PC-3 (cell line): ENCODE measurements around the gene BMP2K. TPM values are rescaled to one million over a fixed set of nuclear protein-coding genes. Genes with fewer than 3 reads are reported as not detected.
"Not testable (repeated sequence)": the region's sequence is repeated elsewhere in the genome, so short reads cannot be mapped to it uniquely, and the experiment has no call there.

Source experiments
- ATAC-seq: fragments of 200-7000 bp; cut with Tn5 transposase; 2 replicates; pipeline ENCODE4 v1.9.1; 2020; ENCODE audit warnings: mild to moderate bottlenecking, moderate library complexity
- BruUV-seq: library from RNA; stranded (reverse); fragments of 400-500 nt; replicated peaks from 2 replicates; lab custom pipeline; 2021; lab: Mats Ljungman, UMichigan
- CTCF ChIA-PET: fragments of 300-600 bp; sonication (Branson Sonifier 250); formaldehyde crosslinking; loops from one replicate; lab custom pipeline; 2022; ENCODE audit warnings: antibody characterized with exemption; lab: Charles Lee
- POLR2A ChIA-PET: fragments of 300-600 bp; sonication (Branson Sonifier 250); formaldehyde crosslinking; loops from one replicate; lab custom pipeline; 2022; ENCODE audit warnings: antibody characterized with exemption; ENCODE audit not compliant: unreplicated experiment; lab: Charles Lee
- DNase-seq: peaks from one replicate; pipeline ENCODE4 v3.0.0-alpha.2; 2015
- H2AFZ ChIP-seq: fragments of 300-600 bp; sonication (generic); 2 replicates; pipeline ENCODE4 v1.6.0; 2016; ENCODE audit warnings: antibody characterized with exemption, low read length
- H3F3A ChIP-seq: fragments of 300-600 bp; sonication (generic); one replicate; pipeline ENCODE4 v1.6.0; 2017; ENCODE audit warnings: antibody characterized with exemption, low read length, control low read depth, mild to moderate bottlenecking; ENCODE audit not compliant: unreplicated experiment
- H3K27ac ChIP-seq: fragments of 300-600 bp; sonication (generic); 2 replicates; pipeline ENCODE4 v1.5.1; 2016; ENCODE audit warnings: mild to moderate bottlenecking, low read length
- H3K27me3 ChIP-seq: fragments of 300-600 bp; sonication (generic); 2 replicates; pipeline ENCODE4 v1.6.1; 2016; ENCODE audit warnings: low read length, mixed read lengths
- H3K36me3 ChIP-seq: fragments of 300-600 bp; sonication (generic); 2 replicates; pipeline ENCODE4 v1.6.1; 2016; ENCODE audit warnings: low read depth, mixed run types, low read length, mixed read lengths
- H3K4me1 ChIP-seq: fragments of 300-600 bp; sonication (generic); 2 replicates; pipeline ENCODE4 v1.5.1; 2016; ENCODE audit warnings: low read length; ENCODE audit not compliant: insufficient read depth
- H3K4me2 ChIP-seq: fragments of 300-600 bp; sonication (generic); 2 replicates; pipeline ENCODE4 v1.6.0; 2016; ENCODE audit warnings: low read length
- H3K4me3 ChIP-seq: fragments of 300-600 bp; sonication (generic); 2 replicates; pipeline ENCODE4 v1.5.1; 2016; ENCODE audit warnings: mild to moderate bottlenecking, low read length, mixed read lengths
- H3K79me2 ChIP-seq: fragments of 300-600 bp; sonication (generic); 2 replicates; pipeline ENCODE4 v1.6.1; 2017; ENCODE audit warnings: low read length, mixed read lengths
- H3K9ac ChIP-seq: fragments of 300-600 bp; sonication (generic); 2 replicates; pipeline ENCODE4 v1.6.0; 2016; ENCODE audit warnings: mild to moderate bottlenecking, low read length
- H3K9me2 ChIP-seq: fragments of 300-600 bp; sonication (generic); replicated peaks from 2 replicates; pipeline ENCODE4 v1.6.1; 2016; ENCODE audit warnings: mixed run types, low read length, mixed read lengths
- H3K9me3 ChIP-seq: fragments of 300-600 bp; sonication (generic); 2 replicates; pipeline ENCODE4 v1.6.1; 2016; ENCODE audit warnings: low read length, mixed read lengths
- H4K20me1 ChIP-seq: fragments of 300-600 bp; sonication (generic); 2 replicates; pipeline ENCODE4 v1.6.1; 2016; ENCODE audit warnings: low read length, mixed read lengths
- EZH2 ChIP-seq: fragments of 300-600 bp; sonication (generic); IDR thresholded peaks from one replicate; pipeline ENCODE4 v1.6.1; 2017; ENCODE audit warnings: antibody characterized with exemption, mild to moderate bottlenecking, low read length; ENCODE audit not compliant: unreplicated experiment
- EZH2phosphoT487 ChIP-seq: fragments of 300-600 bp; sonication (generic); IDR thresholded peaks from 2 replicates; pipeline ENCODE4 v1.6.1; 2018; ENCODE audit warnings: mild to moderate bottlenecking, antibody characterized with exemption, low read length, borderline replicate concordance
- intact Hi-C: fragments of 100-400 bp; cut with micrococcal nuclease; formaldehyde crosslinking; loops from 2 replicates; pipeline ENCODE4 v1.9.0; 2023
- total RNA-seq: library from RNA; depleted of rRNA; stranded (reverse); fragments of >200 nt; gene quantifications from 2 replicates; pipeline ENCODE4 v1.2.3, GENCODE V29; 2014
- TF ChIP-seq, protein P1 (sequence below): fragments of 300-600 bp; sonication (generic); conservative IDR thresholded peaks from 2 replicates; pipeline ENCODE4 v1.5.1; 2017; ENCODE audit warnings: antibody characterized with exemption, low read depth, mild to moderate bottlenecking, low read length

The BMP2K gene
- total RNA-seq, 1 experiment from 2014 or later = 24.5 TPM

DNA sequence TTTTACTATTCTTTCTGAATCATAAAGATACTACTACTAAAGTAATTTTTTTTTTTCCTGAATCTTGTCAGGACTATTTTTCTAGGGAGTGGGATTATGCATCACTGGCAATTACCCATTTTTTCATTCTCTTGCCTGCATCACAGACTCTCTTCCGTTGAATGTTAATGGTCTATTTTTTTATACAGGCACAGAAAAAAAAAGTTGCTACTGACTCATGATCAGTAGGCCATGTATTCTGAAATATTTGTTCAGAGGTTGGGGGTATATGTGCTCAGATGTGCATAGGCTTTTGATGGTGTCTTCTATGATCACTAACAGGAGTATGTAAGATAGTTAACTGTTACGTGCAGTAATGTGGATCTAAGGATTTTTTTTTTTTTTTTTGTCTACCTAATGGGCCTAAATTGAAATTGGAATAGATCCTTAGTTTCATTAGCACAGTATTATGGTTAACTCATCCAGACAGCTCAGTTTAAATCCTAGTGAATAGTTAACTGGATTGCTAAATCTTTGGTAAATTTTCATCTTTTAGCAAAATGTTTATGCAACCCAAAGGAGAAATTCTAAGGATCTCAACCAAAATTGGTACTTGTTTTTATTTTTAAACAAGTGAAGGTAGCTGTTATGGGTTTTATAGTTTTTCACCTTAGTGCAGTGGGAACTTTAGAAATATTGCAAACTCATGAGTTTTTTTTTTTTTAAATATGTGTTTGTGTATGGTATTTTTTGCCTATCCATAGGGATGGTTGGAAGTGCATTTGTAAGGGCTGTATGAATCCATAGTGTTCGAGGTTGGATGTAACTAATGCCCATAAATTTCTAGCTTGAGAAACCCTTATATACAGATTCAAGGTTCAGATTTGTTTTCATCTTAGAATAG lies 12.1 kb downstream of the BMP2K start:
- no peak overlapping the region for H3K27ac ChIP-seq
- ChIA-PET POLR2A (no interaction called here), CTCF (no interaction called here)
- H3K4me1 ChIP-seq = no peaks in the 10 kb centered on the region
- no peaks in the 10 kb centered on the region for H3K9me3 ChIP-seq
- no peak for ATAC-seq
- H3K79me2 ChIP-seq = peaks cover 89% of the 10 kb centered on the region
- H3K9me2 ChIP-seq = no peaks in the 10 kb centered on the region
- no peak overlapping the region for H3K9ac ChIP-seq
- intact Hi-C loops = no loop called here
- H3F3A ChIP-seq = no peaks in the 10 kb centered on the region
- no peaks in the 10 kb centered on the region for H4K20me1 ChIP-seq
- no peak for DNase-seq
- TF ChIP-seq EZH2phosphoT487 (no peak), EZH2 (no peak)
- TF ChIP-seq, protein P1, sequence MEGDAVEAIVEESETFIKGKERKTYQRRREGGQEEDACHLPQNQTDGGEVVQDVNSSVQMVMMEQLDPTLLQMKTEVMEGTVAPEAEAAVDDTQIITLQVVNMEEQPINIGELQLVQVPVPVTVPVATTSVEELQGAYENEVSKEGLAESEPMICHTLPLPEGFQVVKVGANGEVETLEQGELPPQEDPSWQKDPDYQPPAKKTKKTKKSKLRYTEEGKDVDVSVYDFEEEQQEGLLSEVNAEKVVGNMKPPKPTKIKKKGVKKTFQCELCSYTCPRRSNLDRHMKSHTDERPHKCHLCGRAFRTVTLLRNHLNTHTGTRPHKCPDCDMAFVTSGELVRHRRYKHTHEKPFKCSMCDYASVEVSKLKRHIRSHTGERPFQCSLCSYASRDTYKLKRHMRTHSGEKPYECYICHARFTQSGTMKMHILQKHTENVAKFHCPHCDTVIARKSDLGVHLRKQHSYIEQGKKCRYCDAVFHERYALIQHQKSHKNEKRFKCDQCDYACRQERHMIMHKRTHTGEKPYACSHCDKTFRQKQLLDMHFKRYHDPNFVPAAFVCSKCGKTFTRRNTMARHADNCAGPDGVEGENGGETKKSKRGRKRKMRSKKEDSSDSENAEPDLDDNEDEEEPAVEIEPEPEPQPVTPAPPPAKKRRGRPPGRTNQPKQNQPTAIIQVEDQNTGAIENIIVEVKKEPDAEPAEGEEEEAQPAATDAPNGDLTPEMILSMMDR = no peak
- H3K36me3 ChIP-seq = no peaks in the 10 kb centered on the region
- BruUV-seq = no TSS peak
- H3K4me2 ChIP-seq = no peak overlapping the region
- H2AFZ ChIP-seq = no peak overlapping the region
- no peak overlapping the region for H3K4me3 ChIP-seq
- H3K27me3 ChIP-seq = no peaks in the 10 kb centered on the region

DNA sequence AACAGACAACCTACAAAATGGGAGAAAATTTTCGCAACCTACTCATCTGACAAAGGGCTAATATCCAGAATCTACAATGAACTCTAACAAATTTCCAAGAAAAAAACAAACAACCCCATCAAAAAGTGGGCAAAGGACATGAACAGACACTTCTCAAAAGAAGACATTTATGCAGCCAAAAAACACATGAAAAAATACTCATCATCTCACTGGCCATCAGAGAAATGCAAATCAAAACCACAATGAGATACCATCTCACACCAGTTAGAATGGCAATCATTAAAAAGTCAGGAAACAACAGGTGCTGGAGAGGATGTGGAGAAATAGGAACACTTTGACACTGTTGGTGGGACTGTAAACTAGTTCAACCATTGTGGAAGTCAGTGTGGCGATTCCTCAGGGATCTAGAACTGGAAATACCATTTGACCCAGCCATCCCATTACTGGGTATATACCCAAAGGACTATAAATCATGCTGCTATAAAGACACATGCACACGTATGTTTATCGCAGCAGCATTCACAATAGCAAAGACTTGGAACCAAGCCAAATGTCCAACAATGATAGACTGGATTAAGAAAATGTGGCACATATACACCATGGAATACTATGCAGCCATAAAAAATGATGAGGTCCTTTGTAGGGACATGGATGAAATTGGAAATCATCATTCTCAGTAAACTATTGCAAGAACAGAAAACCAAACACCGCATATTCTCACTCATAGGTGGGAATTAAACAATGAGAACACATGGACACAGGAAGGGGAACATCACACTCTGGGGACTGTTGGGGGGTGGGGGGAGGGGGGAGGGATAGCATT lies 19.7 kb downstream of the BMP2K start:
- H3F3A ChIP-seq, ATAC-seq: not testable (repeated sequence)
- H3K79me2 ChIP-seq = peaks cover 44% of the 10 kb centered on the region

DNA sequence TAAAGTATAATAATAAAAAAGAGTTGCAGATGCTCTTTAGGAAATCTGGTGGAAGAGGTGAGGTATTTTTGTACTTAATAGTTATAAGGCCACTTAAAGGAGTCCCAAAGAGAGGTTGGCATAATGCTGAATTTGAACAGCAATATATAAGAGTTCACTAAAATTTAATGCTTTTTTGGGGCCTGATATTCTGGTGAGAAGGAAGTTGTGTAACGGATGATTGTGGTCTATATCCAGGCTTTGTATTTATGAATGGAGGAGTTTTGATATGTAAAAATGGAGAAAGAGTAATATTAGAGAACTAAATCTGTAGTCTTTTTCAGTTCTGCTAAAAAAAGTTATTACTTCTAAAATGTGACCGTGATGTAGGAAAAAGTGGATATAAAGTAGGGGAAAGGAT lies 20.4 kb downstream of the BMP2K start:
- CTCF ChIA-PET = no interaction called here
- TF ChIP-seq EZH2 (no peak), EZH2phosphoT487 (no peak)
- TF ChIP-seq, protein P1 = no peak
- Histone ChIP-seq H3K9ac (no peak overlapping the region), H3F3A (no peaks in the 10 kb centered on the region), H3K27me3 (no peaks in the 10 kb centered on the region), H3K9me3 (no peaks in the 10 kb centered on the region), H3K4me2 (no peak overlapping the region), H3K4me3 (no peak overlapping the region), H2AFZ (no peak overlapping the region), H3K27ac (no peak overlapping the region), H3K36me3 (no peaks in the 10 kb centered on the region), H3K4me1 (no peaks in the 10 kb centered on the region), H4K20me1 (no peaks in the 10 kb centered on the region), H3K79me2 (peaks cover 44% of the 10 kb centered on the region), H3K9me2 (no peaks in the 10 kb centered on the region)
- no TSS peak for BruUV-seq
- POLR2A ChIA-PET = no interaction called here
- intact Hi-C loops = no loop called here
- no peak for ATAC-seq
- no peak for DNase-seq

More for the DNA sequence above, 19.7 kb downstream of the BMP2K start:
- H3K27ac ChIP-seq, H2AFZ ChIP-seq, H3K4me3 ChIP-seq, H3K9me3 ChIP-seq, H3K36me3 ChIP-seq, H3K27me3 ChIP-seq, H3K9me2 ChIP-seq, H3K4me1 ChIP-seq, H3K4me2 ChIP-seq, H3K9ac ChIP-seq, DNase-seq, POLR2A ChIA-PET, intact Hi-C loops, CTCF ChIA-PET, BruUV-seq, H4K20me1 ChIP-seq: not testable (repeated sequence)
